Liver (tissue), 3 donors: Measurements from ENCODE around the gene COL17A1.

Source experiments
- EGR1 ChIP-seq, 2 donors: IDR thresholded peaks; 2 replicates each; pipeline ENCODE4 v1.6.1; 2016 to 2018; ENCODE audit warnings: antibody characterized with exemption in 2 of 2, low read depth in 2 of 2
- HNF4G ChIP-seq: IDR thresholded peaks from 2 replicates; pipeline ENCODE4 v1.6.1; 2016; ENCODE audit warnings: antibody characterized with exemption
- JUND ChIP-seq, 2 donors: IDR thresholded peaks; 2 replicates each; pipeline ENCODE4 v1.6.1; 2016; ENCODE audit warnings: antibody characterized with exemption in 2 of 2
- MAX ChIP-seq: IDR thresholded peaks from 2 replicates; pipeline ENCODE4 v1.6.1; 2016; ENCODE audit warnings: antibody characterized with exemption
- RAD21 ChIP-seq, 2 donors: IDR thresholded peaks; 2 replicates each; pipeline ENCODE4 v1.6.1; 2016; ENCODE audit warnings: antibody characterized with exemption in 2 of 2, mild to moderate bottlenecking in 2 of 2
- TAF1 ChIP-seq: conservative IDR thresholded peaks from 2 replicates; pipeline ENCODE4 v1.6.1; 2016; ENCODE audit warnings: antibody characterized with exemption, mild to moderate bottlenecking
- YY1 ChIP-seq: IDR thresholded peaks from 2 replicates; pipeline ENCODE4 v1.6.1; 2016; ENCODE audit warnings: antibody characterized with exemption, mild to moderate bottlenecking
- TF ChIP-seq, protein P1 (sequence below): fragments of 150-350 bp; IDR thresholded peaks from 2 replicates; pipeline ENCODE4 v1.5.1; 2017; ENCODE audit warnings: improper control_type of control experiment, low read depth, low read length; ENCODE audit not compliant: missing input control
- TF ChIP-seq, protein P2 (sequence below): IDR thresholded peaks from 2 replicates; pipeline ENCODE4 v1.6.1; 2016; ENCODE audit warnings: antibody characterized with exemption
- TF ChIP-seq, protein P3 (sequence below): IDR thresholded peaks from 2 replicates; pipeline ENCODE4 v1.6.1; 2016; ENCODE audit warnings: antibody characterized with exemption, mild to moderate bottlenecking
- TF ChIP-seq, protein P4 (sequence below): IDR thresholded peaks from 2 replicates; pipeline ENCODE4 v1.6.1; 2016; ENCODE audit warnings: antibody characterized with exemption
- donor health status: healthy.
- donor health status: healthy.

DNA sequence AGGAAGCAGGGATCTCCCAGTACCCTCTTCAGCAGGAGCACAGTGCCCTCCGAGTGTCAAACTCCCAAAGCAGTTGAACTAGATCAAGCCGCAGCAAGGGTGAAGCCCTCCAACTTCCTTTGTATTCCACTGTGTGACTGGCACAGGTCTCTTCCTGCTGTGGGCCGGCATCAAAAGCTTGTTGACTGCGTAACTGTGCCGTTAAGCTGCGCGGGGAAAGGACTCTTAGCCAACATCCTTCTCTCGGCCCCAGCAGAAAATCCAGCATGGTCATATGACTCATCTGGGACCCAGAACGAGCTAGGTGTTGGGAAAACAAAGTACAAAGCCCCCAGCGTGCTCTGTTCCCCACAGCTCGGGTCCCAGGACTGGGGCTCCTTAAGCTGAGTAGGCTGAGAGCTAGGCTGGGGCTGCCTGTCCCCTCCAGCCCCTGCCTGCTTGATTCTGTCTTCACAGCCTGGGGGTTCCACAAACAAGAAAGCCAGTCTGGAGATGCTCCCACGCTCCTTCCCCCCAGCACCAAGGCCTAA lies 52.2 kb downstream of the COL17A1 start:
- TF ChIP-seq EGR1 (IDR thresholded peaks at IDR 0.05; ENCODE audit: low read depth in 2 of 2) (no peak), YY1 (no peak), MAX (no peak), TAF1 (no peak), HNF4G (no peak), RAD21 (IDR thresholded peaks at IDR 0.05) (no peak), JUND (IDR thresholded peaks at IDR 0.05) (no peak)
- TF ChIP-seq, protein P1, sequence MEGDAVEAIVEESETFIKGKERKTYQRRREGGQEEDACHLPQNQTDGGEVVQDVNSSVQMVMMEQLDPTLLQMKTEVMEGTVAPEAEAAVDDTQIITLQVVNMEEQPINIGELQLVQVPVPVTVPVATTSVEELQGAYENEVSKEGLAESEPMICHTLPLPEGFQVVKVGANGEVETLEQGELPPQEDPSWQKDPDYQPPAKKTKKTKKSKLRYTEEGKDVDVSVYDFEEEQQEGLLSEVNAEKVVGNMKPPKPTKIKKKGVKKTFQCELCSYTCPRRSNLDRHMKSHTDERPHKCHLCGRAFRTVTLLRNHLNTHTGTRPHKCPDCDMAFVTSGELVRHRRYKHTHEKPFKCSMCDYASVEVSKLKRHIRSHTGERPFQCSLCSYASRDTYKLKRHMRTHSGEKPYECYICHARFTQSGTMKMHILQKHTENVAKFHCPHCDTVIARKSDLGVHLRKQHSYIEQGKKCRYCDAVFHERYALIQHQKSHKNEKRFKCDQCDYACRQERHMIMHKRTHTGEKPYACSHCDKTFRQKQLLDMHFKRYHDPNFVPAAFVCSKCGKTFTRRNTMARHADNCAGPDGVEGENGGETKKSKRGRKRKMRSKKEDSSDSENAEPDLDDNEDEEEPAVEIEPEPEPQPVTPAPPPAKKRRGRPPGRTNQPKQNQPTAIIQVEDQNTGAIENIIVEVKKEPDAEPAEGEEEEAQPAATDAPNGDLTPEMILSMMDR = no peak
- TF ChIP-seq, protein P2, sequence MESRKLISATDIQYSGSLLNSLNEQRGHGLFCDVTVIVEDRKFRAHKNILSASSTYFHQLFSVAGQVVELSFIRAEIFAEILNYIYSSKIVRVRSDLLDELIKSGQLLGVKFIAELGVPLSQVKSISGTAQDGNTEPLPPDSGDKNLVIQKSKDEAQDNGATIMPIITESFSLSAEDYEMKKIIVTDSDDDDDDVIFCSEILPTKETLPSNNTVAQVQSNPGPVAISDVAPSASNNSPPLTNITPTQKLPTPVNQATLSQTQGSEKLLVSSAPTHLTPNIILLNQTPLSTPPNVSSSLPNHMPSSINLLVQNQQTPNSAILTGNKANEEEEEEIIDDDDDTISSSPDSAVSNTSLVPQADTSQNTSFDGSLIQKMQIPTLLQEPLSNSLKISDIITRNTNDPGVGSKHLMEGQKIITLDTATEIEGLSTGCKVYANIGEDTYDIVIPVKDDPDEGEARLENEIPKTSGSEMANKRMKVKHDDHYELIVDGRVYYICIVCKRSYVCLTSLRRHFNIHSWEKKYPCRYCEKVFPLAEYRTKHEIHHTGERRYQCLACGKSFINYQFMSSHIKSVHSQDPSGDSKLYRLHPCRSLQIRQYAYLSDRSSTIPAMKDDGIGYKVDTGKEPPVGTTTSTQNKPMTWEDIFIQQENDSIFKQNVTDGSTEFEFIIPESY = no peak
- TF ChIP-seq, protein P3, sequence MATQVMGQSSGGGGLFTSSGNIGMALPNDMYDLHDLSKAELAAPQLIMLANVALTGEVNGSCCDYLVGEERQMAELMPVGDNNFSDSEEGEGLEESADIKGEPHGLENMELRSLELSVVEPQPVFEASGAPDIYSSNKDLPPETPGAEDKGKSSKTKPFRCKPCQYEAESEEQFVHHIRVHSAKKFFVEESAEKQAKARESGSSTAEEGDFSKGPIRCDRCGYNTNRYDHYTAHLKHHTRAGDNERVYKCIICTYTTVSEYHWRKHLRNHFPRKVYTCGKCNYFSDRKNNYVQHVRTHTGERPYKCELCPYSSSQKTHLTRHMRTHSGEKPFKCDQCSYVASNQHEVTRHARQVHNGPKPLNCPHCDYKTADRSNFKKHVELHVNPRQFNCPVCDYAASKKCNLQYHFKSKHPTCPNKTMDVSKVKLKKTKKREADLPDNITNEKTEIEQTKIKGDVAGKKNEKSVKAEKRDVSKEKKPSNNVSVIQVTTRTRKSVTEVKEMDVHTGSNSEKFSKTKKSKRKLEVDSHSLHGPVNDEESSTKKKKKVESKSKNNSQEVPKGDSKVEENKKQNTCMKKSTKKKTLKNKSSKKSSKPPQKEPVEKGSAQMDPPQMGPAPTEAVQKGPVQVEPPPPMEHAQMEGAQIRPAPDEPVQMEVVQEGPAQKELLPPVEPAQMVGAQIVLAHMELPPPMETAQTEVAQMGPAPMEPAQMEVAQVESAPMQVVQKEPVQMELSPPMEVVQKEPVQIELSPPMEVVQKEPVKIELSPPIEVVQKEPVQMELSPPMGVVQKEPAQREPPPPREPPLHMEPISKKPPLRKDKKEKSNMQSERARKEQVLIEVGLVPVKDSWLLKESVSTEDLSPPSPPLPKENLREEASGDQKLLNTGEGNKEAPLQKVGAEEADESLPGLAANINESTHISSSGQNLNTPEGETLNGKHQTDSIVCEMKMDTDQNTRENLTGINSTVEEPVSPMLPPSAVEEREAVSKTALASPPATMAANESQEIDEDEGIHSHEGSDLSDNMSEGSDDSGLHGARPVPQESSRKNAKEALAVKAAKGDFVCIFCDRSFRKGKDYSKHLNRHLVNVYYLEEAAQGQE = no peak
- TF ChIP-seq, protein P4, sequence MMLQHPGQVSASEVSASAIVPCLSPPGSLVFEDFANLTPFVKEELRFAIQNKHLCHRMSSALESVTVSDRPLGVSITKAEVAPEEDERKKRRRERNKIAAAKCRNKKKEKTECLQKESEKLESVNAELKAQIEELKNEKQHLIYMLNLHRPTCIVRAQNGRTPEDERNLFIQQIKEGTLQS = no peak
